Fibroblast of mammary gland (primary cell): ENCODE data around the gene RABEP2.
"Not testable (repeated sequence)": the region's sequence is repeated elsewhere in the genome, so short reads cannot be mapped to it uniquely, and the experiment has no call there.

ENCODE experiments used
- DNase-seq: peaks from one replicate; pipeline ENCODE4 v3.0.0-alpha.2; 2010; ENCODE audit warnings: low read depth
- H3K4me3 ChIP-seq: 2 replicates; pipeline ENCODE4 v1.5.1; 2011; ENCODE audit warnings: low read depth, mild to moderate bottlenecking, low read length, moderate library complexity; ENCODE audit not compliant: control insufficient read depth
- CTCF ChIP-seq: conservative IDR thresholded peaks from 2 replicates; pipeline ENCODE4 v1.5.1; 2011; ENCODE audit warnings: low read depth, low read length, inconsistent platforms; ENCODE audit not compliant: control insufficient read depth, insufficient read depth

Gene RABEP2

GRCh38 chr16:28933171-28933570 lies 8.1 kb upstream of the RABEP2 start:
- H3K4me3 ChIP-seq, result no peak overlapping the region

GRCh38 chr16:28932339-28933141 lies 7.5 kb upstream of the RABEP2 start:
- H3K4me3 ChIP-seq, result no peak overlapping the region
- no peak for DNase-seq
- TF ChIP-seq CTCF, result no peak

More at GRCh38 chr16:28933171-28933570, 8.1 kb upstream of the RABEP2 start:
- DNase-seq, result no peak
- TF ChIP-seq CTCF, result no peak

GRCh38 chr16:28931801-28932225 lies 6.8 kb upstream of the RABEP2 start, which contains the start of gene CD19:
TSS of gene CD19 (plus strand) at chr16:28931971. CDS start at chr16:28932001, 30 bp downstream.
- no peak within 1 kb of the TSS for H3K4me3 ChIP-seq
- no peak for TF ChIP-seq CTCF
- DNase-seq, result no peak

GRCh38 chr16:28930652-28931051 lies 5.6 kb upstream of the RABEP2 start:
- DNase-seq, result no peak
- TF ChIP-seq CTCF, result no peak
- no peak overlapping the region for H3K4me3 ChIP-seq

GRCh38 chr16:28930203-28930602 lies 5.2 kb upstream of the RABEP2 start:
- TF ChIP-seq CTCF, result no peak
- DNase-seq, result no peak
- no peak overlapping the region for H3K4me3 ChIP-seq

GRCh38 chr16:28927815-28928214 lies 2.8 kb upstream of the RABEP2 start:
- no peak for DNase-seq
- H3K4me3 ChIP-seq, result no peak overlapping the region
- TF ChIP-seq CTCF, result no peak

GRCh38 chr16:28926284-28926683 lies 1.2 kb upstream of the RABEP2 start:
- DNase-seq, H3K4me3 ChIP-seq: not testable (repeated sequence)
